CD14-positive monocyte (primary cell): Measurements from ENCODE around the gene SLC66A1. TPM values are rescaled to one million over a fixed set of nuclear protein-coding genes. Genes with fewer than 3 reads are reported as not detected.
A peak's percentile ranks its signal among the peaks of the same experiment; 100 is the strongest.

Experiments
- DNase-seq, 3 donors: peaks; one replicate each; pipeline ENCODE4 v3.0.0-alpha.2; 2011 to 2022
- H2AFZ ChIP-seq: 2 replicates; pipeline ENCODE4 v1.6.0; 2012; ENCODE audit warnings: mild to moderate bottlenecking, low read depth, low read length, inconsistent platforms; ENCODE audit not compliant: insufficient read depth, poor library complexity, severe bottlenecking
- H3K27ac ChIP-seq, 2 donors: 1 replicate in 1 of 2; 2 replicates in 1 of 2; pipeline ENCODE4 v1.5.1; 2012 to 2013; ENCODE audit warnings: low read length in 2 of 2, control low read depth in 1 of 2, inconsistent platforms in 1 of 2, low read depth in 1 of 2, mild to moderate bottlenecking in 1 of 2
- H3K27me3 ChIP-seq, 2 donors: one replicate each; pipeline versions ENCODE4 v1.6.0 to v1.6.1; 2011 to 2013; ENCODE audit warnings: low read length in 2 of 2; ENCODE audit not compliant: control insufficient read depth in 2 of 2, insufficient read depth in 2 of 2
- H3K36me3 ChIP-seq, 2 donors: replicated peaks in 1 of 2; 1 replicate in 1 of 2; 2 replicates in 1 of 2; pipeline versions ENCODE4 v1.5.1 to v1.6.1; 2012 to 2013; ENCODE audit warnings: low read length in 2 of 2, control low read depth in 1 of 2, inconsistent platforms in 1 of 2, mild to moderate bottlenecking in 1 of 2; ENCODE audit not compliant: insufficient read depth in 2 of 2, control insufficient read depth in 1 of 2
- H3K4me1 ChIP-seq, 2 donors: 1 replicate in 1 of 2; 2 replicates in 1 of 2; pipeline versions ENCODE4 v1.5.1 to v1.6.1; 2012 to 2013; ENCODE audit warnings: low read length in 2 of 2, control low read depth in 1 of 2, inconsistent platforms in 1 of 2, mild to moderate bottlenecking in 1 of 2, moderate library complexity in 1 of 2; ENCODE audit not compliant: insufficient read depth in 2 of 2, control insufficient read depth in 1 of 2
- H3K4me2 ChIP-seq: replicated peaks from 2 replicates; pipeline ENCODE3; 2012; ENCODE audit warnings: low read length, moderate library complexity, mild to moderate bottlenecking; ENCODE audit not compliant: poor library complexity, severe bottlenecking; ENCODE audit errors: extremely low read depth
- H3K4me3 ChIP-seq, 3 experiments: fragments of 200-600 bp in 1 of 3; sonication (generic) in 1 of 3; replicated peaks in 1 of 3; 1 replicate in 2 of 3; 2 replicates in 1 of 3; pipeline ENCODE4 v1.5.1; 2011 to 2013; ENCODE audit warnings: low read length in 3 of 3, mild to moderate bottlenecking in 3 of 3, control low read depth in 2 of 3, low read depth in 2 of 3, inconsistent platforms in 1 of 3, moderate library complexity in 1 of 3
- H3K79me2 ChIP-seq: 2 replicates; pipeline ENCODE4 v1.6.0; 2012; ENCODE audit warnings: mild to moderate bottlenecking, control low read depth, inconsistent platforms, low read length, moderate library complexity; ENCODE audit not compliant: insufficient read depth
- H3K9ac ChIP-seq: 2 replicates; pipeline ENCODE4 v1.6.0; 2017; ENCODE audit warnings: low read length, mild to moderate bottlenecking; ENCODE audit not compliant: insufficient read depth, poor library complexity, severe bottlenecking
- H3K9me3 ChIP-seq, 2 donors: replicated peaks in 1 of 2; 1 replicate in 1 of 2; 2 replicates in 1 of 2; pipeline versions ENCODE4 v1.5.1 to v1.6.1; 2012 to 2013; ENCODE audit warnings: low read length in 2 of 2, control low read depth in 1 of 2; ENCODE audit not compliant: control insufficient read depth in 1 of 2, insufficient read depth in 1 of 2
- H4K20me1 ChIP-seq: 2 replicates; pipeline ENCODE4 v1.6.0; 2012; ENCODE audit warnings: mild to moderate bottlenecking, low read length, control low read depth, moderate library complexity; ENCODE audit not compliant: insufficient read depth
- H3K27ac Mint-ChIP-seq, 7 donors: one replicate each; pipeline ENCODE4 v1.8.0; 2020; ENCODE audit warnings: mild to moderate bottlenecking in 7 of 7, mixed read lengths in 7 of 7, moderate library complexity in 6 of 7, inconsistent platforms in 2 of 7
- H3K27me3 Mint-ChIP-seq, 3 donors: one replicate each; pipeline ENCODE4 v1.8.0; 2021 to 2022; ENCODE audit warnings: low read depth in 3 of 3, mild to moderate bottlenecking in 3 of 3, mixed read lengths in 3 of 3, moderate library complexity in 3 of 3, inconsistent platforms in 1 of 3
- H3K36me3 Mint-ChIP-seq, 2 donors: one replicate each; pipeline ENCODE4 v1.8.0; 2020; ENCODE audit warnings: mixed read lengths in 2 of 2, inconsistent platforms in 1 of 2, mild to moderate bottlenecking in 1 of 2
- H3K4me1 Mint-ChIP-seq: one replicate; pipeline ENCODE4 v1.8.0; 2020; ENCODE audit warnings: mild to moderate bottlenecking, mixed read lengths
- H3K4me3 Mint-ChIP-seq, 2 donors: one replicate each; pipeline ENCODE4 v1.8.0; 2020; ENCODE audit warnings: mild to moderate bottlenecking in 2 of 2, mixed read lengths in 2 of 2, moderate library complexity in 1 of 2
- H3K9me3 Mint-ChIP-seq, 7 donors: one replicate each; pipeline ENCODE4 v1.8.0; 2020 to 2022; ENCODE audit warnings: mixed read lengths in 7 of 7, mild to moderate bottlenecking in 6 of 7, moderate library complexity in 6 of 7, inconsistent platforms in 2 of 7
- WGBS: methylation state at CpG from one replicate; pipeline ENCODE4 v1.1.5; 2013; ENCODE audit warnings: missing lambda C conversion rate; ENCODE audit not compliant: insufficient coverage; 5-methylcytosine and 5-hydroxymethylcytosine counted together
- intact Hi-C, 2 donors: fragments of 100-400 bp; cut with micrococcal nuclease; formaldehyde crosslinking; loops; one replicate each; pipeline versions ENCODE4 v1.15.0 to v1.15.1; 2023
- polyA plus RNA-seq, 3 donors: library from polyadenylated mRNA; depleted of rRNA in 1 of 3; unstranded in 2 of 3; stranded (reverse) in 1 of 3; fragments of 300-500 nt in 2 of 3; fragments of >200 nt in 1 of 3; fragmentation: Illumina TruSeq in 2 of 3; gene quantifications; 1 replicate in 2 of 3; 2 replicates in 1 of 3; pipeline ENCODE4 v1.2.3, GENCODE V29; 2012 to 2021
- TF ChIP-seq, protein P1 (sequence below): fragments of 200-600 bp; IDR thresholded peaks from one replicate; pipeline ENCODE4 v1.8.0; 2022; ENCODE audit warnings: antibody characterized with exemption, mild to moderate bottlenecking

The SLC66A1 gene
- polyA plus RNA-seq, 3 donors = 9.1 to 21.1 (median 9.7) TPM

GRCh38 chr1:19352839-19353238 is 40.7 kb downstream of the SLC66A1 start:
- H3K79me2 ChIP-seq = no peaks in the 10 kb centered on the region
- peaks cover 84 to 94% of the 10 kb centered on the region in 2 donors for H3K36me3 Mint-ChIP-seq
- H2AFZ ChIP-seq = no peak overlapping the region
- H3K27me3 ChIP-seq = no peaks in the 10 kb centered on the region
- H3K9me3 Mint-ChIP-seq = peaks cover 0 to 4% (median 0%) of the 10 kb centered on the region in 7 donors
- no peak overlapping the region for H3K4me3 ChIP-seq
- no peak for DNase-seq
- H3K27ac Mint-ChIP-seq = peak overlapping the region in 2 of 7 donors; percentile 1 to 58
- intact Hi-C loops = no loop called here
- no peak overlapping the region for H3K27ac ChIP-seq
- H3K4me2 ChIP-seq = no peak overlapping the region
- peaks cover 0 to 1% (median 0%) of the 10 kb centered on the region in 3 donors for H3K27me3 Mint-ChIP-seq
- H3K9me3 ChIP-seq = no peaks in the 10 kb centered on the region
- H3K4me1 ChIP-seq = peaks cover 13 to 20% of the 10 kb centered on the region in 2 donors
- H3K4me3 Mint-ChIP-seq = no peak overlapping the region
- WGBS = 93% methylated on average over 14 of the region's 14 CpGs
- H4K20me1 ChIP-seq = peaks cover 85% of the 10 kb centered on the region
- H3K9ac ChIP-seq = no peak overlapping the region
- TF ChIP-seq, protein P1, sequence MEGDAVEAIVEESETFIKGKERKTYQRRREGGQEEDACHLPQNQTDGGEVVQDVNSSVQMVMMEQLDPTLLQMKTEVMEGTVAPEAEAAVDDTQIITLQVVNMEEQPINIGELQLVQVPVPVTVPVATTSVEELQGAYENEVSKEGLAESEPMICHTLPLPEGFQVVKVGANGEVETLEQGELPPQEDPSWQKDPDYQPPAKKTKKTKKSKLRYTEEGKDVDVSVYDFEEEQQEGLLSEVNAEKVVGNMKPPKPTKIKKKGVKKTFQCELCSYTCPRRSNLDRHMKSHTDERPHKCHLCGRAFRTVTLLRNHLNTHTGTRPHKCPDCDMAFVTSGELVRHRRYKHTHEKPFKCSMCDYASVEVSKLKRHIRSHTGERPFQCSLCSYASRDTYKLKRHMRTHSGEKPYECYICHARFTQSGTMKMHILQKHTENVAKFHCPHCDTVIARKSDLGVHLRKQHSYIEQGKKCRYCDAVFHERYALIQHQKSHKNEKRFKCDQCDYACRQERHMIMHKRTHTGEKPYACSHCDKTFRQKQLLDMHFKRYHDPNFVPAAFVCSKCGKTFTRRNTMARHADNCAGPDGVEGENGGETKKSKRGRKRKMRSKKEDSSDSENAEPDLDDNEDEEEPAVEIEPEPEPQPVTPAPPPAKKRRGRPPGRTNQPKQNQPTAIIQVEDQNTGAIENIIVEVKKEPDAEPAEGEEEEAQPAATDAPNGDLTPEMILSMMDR = no peak
- H3K36me3 ChIP-seq = peaks cover 75 to 89% of the 10 kb centered on the region in 2 donors
- H3K4me1 Mint-ChIP-seq = peaks cover 19% of the 10 kb centered on the region

- H3K4me1 ChIP-seq = peaks cover 6 to 13% of the 10 kb centered on the region in 2 donors
- H4K20me1 ChIP-seq = peaks cover 85% of the 10 kb centered on the region
- peaks cover 78 to 96% of the 10 kb centered on the region in 2 donors for H3K36me3 ChIP-seq
- peak overlapping the region in 2 of 7 donors; percentile 74 to 81 for H3K27ac Mint-ChIP-seq
- H3K9me3 ChIP-seq = no peaks in the 10 kb centered on the region
- intact Hi-C loops = no loop called here
- peaks cover 3% of the 10 kb centered on the region for H3K79me2 ChIP-seq
- DNase-seq = no peak
- no peak overlapping the region for H2AFZ ChIP-seq
- peaks cover 85 to 100% of the 10 kb centered on the region in 2 donors for H3K36me3 Mint-ChIP-seq
- no peak overlapping the region for H3K4me3 Mint-ChIP-seq
- no peak overlapping the region for H3K9ac ChIP-seq
- H3K4me1 Mint-ChIP-seq = peaks cover 11% of the 10 kb centered on the region
- WGBS = 100% methylated on average over 7 of the region's 8 CpGs
- H3K9me3 Mint-ChIP-seq = peaks cover 0 to 4% (median 0%) of the 10 kb centered on the region in 7 donors
- H3K4me2 ChIP-seq = no peak overlapping the region
- H3K4me3 ChIP-seq = no peak overlapping the region
- peaks cover 0 to 1% (median 0%) of the 10 kb centered on the region in 3 donors for H3K27me3 Mint-ChIP-seq
- no peak overlapping the region for H3K27ac ChIP-seq
- TF ChIP-seq, protein P1 = no peak
- H3K27me3 ChIP-seq = no peaks in the 10 kb centered on the region
These were observed 41.5 kb downstream of the SLC66A1 start for GRCh38 chr1:19353596-19353995.
